Dendritic cell treated with granulocyte-macrophage colony-stimulating factor and Interleukin-4, amounts not matched to agents 40 ng/mL and 50 ng/mL, for 4 days (primary cell): ENCODE results near the gene GFER.
"Not testable (repeated sequence)": the region's sequence is repeated elsewhere in the genome, so short reads cannot be mapped to it uniquely, and the experiment has no call there.

Experiments
- H3K27ac Mint-ChIP-seq: one replicate; pipeline ENCODE4 v1.8.0; 2022; ENCODE audit warnings: mild to moderate bottlenecking, mixed read lengths
- H3K27me3 Mint-ChIP-seq: one replicate; pipeline ENCODE4 v1.8.0; 2022; ENCODE audit warnings: mild to moderate bottlenecking, mixed read lengths
- H3K36me3 Mint-ChIP-seq: one replicate; pipeline ENCODE4 v1.8.0; 2022; ENCODE audit warnings: low read depth, mixed read lengths
- H3K4me1 Mint-ChIP-seq: one replicate; pipeline ENCODE4 v1.8.0; 2022; ENCODE audit warnings: low read depth, mixed read lengths
- H3K4me3 Mint-ChIP-seq: one replicate; pipeline ENCODE4 v1.8.0; 2022; ENCODE audit warnings: mild to moderate bottlenecking, moderate library complexity, mixed read lengths
- H3K9me3 Mint-ChIP-seq: one replicate; pipeline ENCODE4 v1.8.0; 2022; ENCODE audit warnings: mixed read lengths
- intact Hi-C: fragments of 100-400 bp; cut with micrococcal nuclease; formaldehyde crosslinking; loops from one replicate; pipeline ENCODE4 v1.15.0; 2022

The GFER gene

GRCh38 chr16:2008009-2008526, 24.1 kb downstream of the GFER start:
- H3K9me3 Mint-ChIP-seq, result no peaks in the 10 kb centered on the region
- H3K27ac Mint-ChIP-seq, result peak overlapping the region; percentile 73
- H3K4me3 Mint-ChIP-seq, result peak overlapping the region; percentile 81
- peaks cover 45% of the 10 kb centered on the region for H3K36me3 Mint-ChIP-seq
- intact Hi-C loops, result no loop called here
- peaks cover 59% of the 10 kb centered on the region for H3K4me1 Mint-ChIP-seq
- peaks cover 2% of the 10 kb centered on the region for H3K27me3 Mint-ChIP-seq

GRCh38 chr16:2008631-2009163, 24.7 kb downstream of the GFER start:
- intact Hi-C loops, result no loop called here
- Mint-ChIP-seq H3K4me1 (peaks cover 59% of the 10 kb centered on the region), H3K4me3 (peak overlapping the region; percentile 81), H3K36me3 (peaks cover 40% of the 10 kb centered on the region), H3K27ac (peak overlapping the region; percentile 73), H3K27me3 (peaks cover 2% of the 10 kb centered on the region), H3K9me3 (no peaks in the 10 kb centered on the region)

GRCh38 chr16:2009164-2009711, 25.2 kb downstream of the GFER start:
- Mint-ChIP-seq H3K36me3 (peaks cover 40% of the 10 kb centered on the region), H3K27ac (peak overlapping the region; percentile 92), H3K9me3 (no peaks in the 10 kb centered on the region), H3K4me3 (peak overlapping the region; percentile 81), H3K4me1 (peaks cover 55% of the 10 kb centered on the region), H3K27me3 (peaks cover 2% of the 10 kb centered on the region)
- intact Hi-C loops, result no loop called here

GRCh38 chr16:2009791-2010510, 26.0 kb downstream of the GFER start, which contains the start of gene ZNF598:
ZNF598 (minus strand) TSS chr16:2009821.
- intact Hi-C loops, result no loop called here
- Mint-ChIP-seq H3K4me3 (peak within 1 kb of the TSS; percentile 81), H3K36me3 (peaks cover 33% of the 10 kb centered on the region), H3K4me1 (peaks cover 48% of the 10 kb centered on the region), H3K27ac (peak within 1 kb of the TSS; percentile 92), H3K27me3 (peaks cover 2% of the 10 kb centered on the region), H3K9me3 (no peaks in the 10 kb centered on the region)

- intact Hi-C loops, H3K27me3 Mint-ChIP-seq, H3K4me3 Mint-ChIP-seq, H3K27ac Mint-ChIP-seq, H3K9me3 Mint-ChIP-seq: not testable (repeated sequence)
- H3K36me3 Mint-ChIP-seq, result peaks cover 17% of the 10 kb centered on the region
- peaks cover 40% of the 10 kb centered on the region for H3K4me1 Mint-ChIP-seq
Observed at GRCh38 chr16:2011726-2012125, 27.7 kb downstream of the GFER start.

GRCh38 chr16:2013527-2013926, 29.5 kb downstream of the GFER start:
- Mint-ChIP-seq H3K27ac (no peak overlapping the region), H3K4me3 (no peak overlapping the region)

GRCh38 chr16:2015117-2015946, 31.3 kb downstream of the GFER start:
- H3K27ac Mint-ChIP-seq, result peak overlapping the region; percentile 57
- H3K9me3 Mint-ChIP-seq, result no peaks in the 10 kb centered on the region
- intact Hi-C loops, result no loop called here
- H3K4me3 Mint-ChIP-seq, result no peak overlapping the region
- no peaks in the 10 kb centered on the region for H3K36me3 Mint-ChIP-seq
- H3K4me1 Mint-ChIP-seq, result peaks cover 18% of the 10 kb centered on the region
- H3K27me3 Mint-ChIP-seq, result peaks cover 32% of the 10 kb centered on the region

More at GRCh38 chr16:2013527-2013926, 29.5 kb downstream of the GFER start:
- intact Hi-C loops, result no loop called here
- H3K9me3 Mint-ChIP-seq, result no peaks in the 10 kb centered on the region
- H3K27me3 Mint-ChIP-seq, result peaks cover 15% of the 10 kb centered on the region
- H3K4me1 Mint-ChIP-seq, result peaks cover 22% of the 10 kb centered on the region
- H3K36me3 Mint-ChIP-seq, result peaks cover under 1% of the 10 kb centered on the region

- Mint-ChIP-seq H3K27me3 (peaks cover 37% of the 10 kb centered on the region), H3K27ac (peak overlapping the region; percentile 57), H3K9me3 (no peaks in the 10 kb centered on the region), H3K36me3 (no peaks in the 10 kb centered on the region), H3K4me1 (peaks cover 20% of the 10 kb centered on the region), H3K4me3 (no peak overlapping the region)
- intact Hi-C loops, result no loop called here
Observed at GRCh38 chr16:2015947-2016208, 31.9 kb downstream of the GFER start.

- Mint-ChIP-seq H3K4me3 (no peak overlapping the region), H3K4me1 (peaks cover 20% of the 10 kb centered on the region), H3K9me3 (no peaks in the 10 kb centered on the region), H3K36me3 (no peaks in the 10 kb centered on the region), H3K27me3 (peaks cover 43% of the 10 kb centered on the region), H3K27ac (peak overlapping the region; percentile 57)
- intact Hi-C loops, result no loop called here
Observed at GRCh38 chr16:2016407-2016922, 32.5 kb downstream of the GFER start.

GRCh38 chr16:2019518-2019920, 35.5 kb downstream of the GFER start, which contains the start of gene NPW:
NPW (plus strand) TSS chr16:2019785.
- intact Hi-C loops, result no loop called here
- Mint-ChIP-seq H3K27ac (no peak within 1 kb of the TSS), H3K4me3 (peak within 1 kb of the TSS; percentile 35), H3K36me3 (no peaks in the 10 kb centered on the region), H3K9me3 (no peaks in the 10 kb centered on the region), H3K27me3 (peaks cover 61% of the 10 kb centered on the region), H3K4me1 (peaks cover 42% of the 10 kb centered on the region)

GRCh38 chr16:2019921-2020831, 36.2 kb downstream of the GFER start:
- Mint-ChIP-seq H3K4me1 (peaks cover 42% of the 10 kb centered on the region), H3K27ac (no peak overlapping the region), H3K4me3 (peak overlapping the region; percentile 35), H3K27me3 (peaks cover 67% of the 10 kb centered on the region), H3K36me3 (no peaks in the 10 kb centered on the region), H3K9me3 (no peaks in the 10 kb centered on the region)
- intact Hi-C loops, result no loop called here

GRCh38 chr16:2022723-2023091, 38.7 kb downstream of the GFER start:
- H3K4me1 Mint-ChIP-seq, result peaks cover 43% of the 10 kb centered on the region
- no peaks in the 10 kb centered on the region for H3K9me3 Mint-ChIP-seq
- intact Hi-C loops, result loop anchor here (2.0 kb wide), 1 partner anchor 118 kb away; no protein-coding TSS in a partner anchor
- H3K27ac Mint-ChIP-seq, result peak overlapping the region; percentile 67
- H3K36me3 Mint-ChIP-seq, result no peaks in the 10 kb centered on the region
- H3K4me3 Mint-ChIP-seq, result peak overlapping the region; percentile 68
- peaks cover 80% of the 10 kb centered on the region for H3K27me3 Mint-ChIP-seq
